ENCODE data around the gene SOX2.

SOX2 gene

DNA sequence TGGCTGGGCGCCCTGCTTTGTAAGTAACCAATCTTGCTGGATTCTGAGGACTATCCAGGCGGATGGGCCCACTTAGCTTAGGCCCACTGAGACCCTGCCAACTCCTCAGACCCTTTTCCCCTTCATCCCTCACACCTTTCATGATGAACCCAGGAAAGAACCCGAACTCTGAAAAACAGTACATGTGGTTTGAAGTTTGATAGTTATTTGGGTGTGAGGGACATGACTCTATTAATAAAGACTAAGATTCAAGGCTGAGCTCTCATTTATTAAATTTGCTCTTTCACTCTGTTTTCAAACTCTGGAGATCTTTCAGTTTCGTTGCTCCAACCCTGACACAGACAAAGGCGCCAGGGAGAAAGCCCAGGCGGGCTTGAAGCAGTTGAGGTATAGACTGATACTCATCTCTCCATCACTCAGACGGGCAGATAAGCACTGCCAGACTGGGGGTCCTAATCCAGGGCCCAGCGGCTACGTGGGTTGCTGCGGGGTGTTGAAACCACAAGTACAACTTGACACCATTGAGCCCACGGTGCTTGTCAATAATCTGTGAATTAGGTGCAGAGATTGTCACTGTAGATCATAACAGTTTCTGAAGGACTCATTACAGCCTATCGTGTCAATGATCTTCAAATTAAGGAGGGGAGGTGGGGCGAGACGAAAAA, 7.2 kb upstream of the SOX2 start:
- no peak for DNase-seq (ENCODE audit: low spot score)

DNA sequence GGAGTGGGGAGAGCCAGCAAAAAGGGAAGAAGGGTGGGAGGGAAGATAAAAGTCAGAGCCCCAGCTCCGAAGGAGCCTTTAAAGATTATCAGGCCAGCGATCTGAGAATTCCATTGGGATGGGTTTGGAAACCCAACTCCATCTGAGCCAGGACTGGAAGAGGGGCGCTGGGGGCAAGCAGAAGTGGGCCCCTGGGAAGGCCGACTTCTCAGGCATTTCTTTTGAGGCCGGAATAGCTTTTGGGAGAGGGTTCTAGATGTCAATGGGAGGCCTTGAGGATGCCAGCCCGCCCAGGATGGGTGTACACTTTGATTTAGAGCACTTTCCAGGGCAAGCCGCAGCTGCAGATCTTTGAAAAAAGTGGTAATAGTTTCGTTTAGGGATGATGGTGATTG, 6.6 kb upstream of the SOX2 start:
- DNase-seq (ENCODE audit: low spot score) = no peak

DNA sequence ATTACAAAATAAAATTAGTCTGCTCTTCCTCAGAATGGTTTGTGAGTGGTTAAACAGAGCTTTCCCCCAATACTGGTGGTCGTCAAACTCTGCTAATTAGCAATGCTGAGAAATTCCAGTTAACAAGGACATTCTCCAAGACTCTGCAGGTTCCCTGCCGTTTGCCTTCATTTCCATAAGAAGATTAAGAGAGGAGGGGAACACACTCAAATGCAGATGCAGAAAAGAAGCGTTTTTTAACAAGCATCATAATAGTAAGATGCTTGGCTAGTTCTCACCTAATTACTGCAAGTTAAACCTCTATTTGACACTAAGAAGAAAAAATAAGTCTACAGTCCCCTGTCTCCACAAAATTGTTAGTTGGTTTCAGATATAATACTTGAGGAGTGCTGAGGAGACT, 3.7 kb upstream of the SOX2 start:
- DNase-seq (ENCODE audit: low spot score) = no peak

DNA sequence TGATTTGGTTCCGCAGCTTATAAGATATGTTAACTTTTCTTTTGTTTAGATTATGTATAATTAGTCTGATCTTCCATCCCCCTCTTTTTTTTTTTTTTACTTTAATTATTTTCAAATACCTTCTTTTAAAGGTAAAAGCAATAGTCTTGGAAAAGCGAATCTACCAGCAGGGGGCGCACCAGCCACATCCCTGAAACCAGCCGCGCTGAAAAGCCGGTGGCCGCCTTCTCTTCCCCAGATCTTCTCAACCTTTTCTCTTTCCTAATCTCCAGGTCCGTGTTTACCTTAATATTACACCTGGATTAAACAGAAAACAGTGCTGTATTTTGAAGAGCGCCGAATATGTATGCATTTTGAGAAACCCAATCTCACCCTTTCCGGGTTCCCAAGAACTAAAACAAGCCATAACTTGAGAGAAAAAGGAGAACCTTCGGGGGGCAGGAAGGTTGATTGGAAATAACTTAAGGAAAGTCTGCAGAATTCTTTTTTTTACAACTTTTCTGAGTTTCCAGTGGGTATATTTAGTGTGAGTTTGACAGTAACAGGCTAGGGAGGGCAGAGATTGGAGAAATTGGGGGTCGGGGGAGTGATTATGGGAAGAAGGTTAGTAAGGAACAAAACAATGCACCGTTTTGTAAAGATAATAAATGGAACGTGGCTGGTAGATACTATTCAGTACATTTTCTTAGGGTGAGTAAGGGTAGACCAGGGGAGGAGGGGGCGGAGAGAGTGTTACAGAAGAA, 2.0 kb upstream of the SOX2 start:
- peak; percentile 47 for DNase-seq (ENCODE audit: low spot score)

DNA sequence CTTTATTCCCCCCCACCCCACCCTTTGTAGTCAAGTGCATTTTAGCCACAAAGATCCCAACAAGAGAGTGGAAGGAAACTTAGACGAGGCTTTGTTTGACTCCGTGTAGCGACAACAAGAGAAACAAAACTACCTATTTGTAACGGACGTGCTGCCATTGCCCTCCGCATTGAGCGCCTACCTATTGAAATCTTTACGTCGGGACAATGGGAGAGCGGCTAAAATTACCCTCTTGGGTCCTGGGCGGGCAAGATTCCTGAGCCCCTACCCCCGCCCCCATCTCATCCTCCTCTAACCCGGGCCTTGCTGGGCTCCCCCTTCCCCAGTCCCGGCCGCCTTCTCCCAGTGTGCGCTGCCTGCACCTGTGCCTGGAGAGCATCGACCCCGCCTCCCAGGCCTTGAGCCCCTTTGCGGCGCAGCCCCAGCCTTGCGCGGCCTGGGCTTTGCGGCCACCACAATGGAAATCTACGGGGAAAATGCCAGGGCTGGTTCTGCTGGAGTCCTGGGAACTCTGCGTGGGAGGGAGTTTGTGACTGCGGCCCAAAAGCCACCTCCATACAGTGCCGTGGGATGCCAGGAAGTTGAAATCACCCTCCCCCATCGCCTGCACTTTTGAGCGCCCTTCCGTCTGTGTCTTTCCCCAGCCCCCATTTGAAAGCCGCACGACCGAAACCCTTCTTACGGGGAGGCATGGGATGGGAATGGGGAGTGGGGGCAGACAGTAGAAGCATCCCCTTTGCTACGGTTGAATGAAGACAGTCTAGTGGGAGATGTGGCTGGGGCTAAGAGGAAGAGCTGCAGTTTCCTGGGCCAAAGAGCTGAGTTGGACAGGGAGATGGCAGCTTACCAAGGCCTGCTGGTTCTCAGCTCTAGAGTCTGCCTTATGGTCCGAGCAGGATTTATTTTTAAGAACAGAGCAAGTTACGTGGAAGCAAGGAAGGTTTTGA, 1.1 kb upstream of the SOX2 start:
- DNase-seq (ENCODE audit: low spot score) = no peak

DNA sequence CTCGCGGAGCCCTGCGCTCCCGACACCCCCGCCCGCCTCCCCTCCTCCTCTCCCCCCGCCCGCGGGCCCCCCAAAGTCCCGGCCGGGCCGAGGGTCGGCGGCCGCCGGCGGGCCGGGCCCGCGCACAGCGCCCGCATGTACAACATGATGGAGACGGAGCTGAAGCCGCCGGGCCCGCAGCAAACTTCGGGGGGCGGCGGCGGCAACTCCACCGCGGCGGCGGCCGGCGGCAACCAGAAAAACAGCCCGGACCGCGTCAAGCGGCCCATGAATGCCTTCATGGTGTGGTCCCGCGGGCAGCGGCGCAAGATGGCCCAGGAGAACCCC, 464 bp downstream of the SOX2 start:
- no peak for DNase-seq (ENCODE audit: low spot score)

DNA sequence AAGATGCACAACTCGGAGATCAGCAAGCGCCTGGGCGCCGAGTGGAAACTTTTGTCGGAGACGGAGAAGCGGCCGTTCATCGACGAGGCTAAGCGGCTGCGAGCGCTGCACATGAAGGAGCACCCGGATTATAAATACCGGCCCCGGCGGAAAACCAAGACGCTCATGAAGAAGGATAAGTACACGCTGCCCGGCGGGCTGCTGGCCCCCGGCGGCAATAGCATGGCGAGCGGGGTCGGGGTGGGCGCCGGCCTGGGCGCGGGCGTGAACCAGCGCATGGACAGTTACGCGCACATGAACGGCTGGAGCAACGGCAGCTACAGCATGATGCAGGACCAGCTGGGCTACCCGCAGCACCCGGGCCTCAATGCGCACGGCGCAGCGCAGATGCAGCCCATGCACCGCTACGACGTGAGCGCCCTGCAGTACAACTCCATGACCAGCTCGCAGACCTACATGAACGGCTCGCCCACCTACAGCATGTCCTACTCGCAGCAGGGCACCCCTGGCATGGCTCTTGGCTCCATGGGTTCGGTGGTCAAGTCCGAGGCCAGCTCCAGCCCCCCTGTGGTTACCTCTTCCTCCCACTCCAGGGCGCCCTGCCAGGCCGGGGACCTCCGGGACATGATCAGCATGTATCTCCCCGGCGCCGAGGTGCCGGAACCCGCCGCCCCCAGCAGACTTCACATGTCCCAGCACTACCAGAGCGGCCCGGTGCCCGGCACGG, 991 bp downstream of the SOX2 start:
- no peak for DNase-seq (ENCODE audit: low spot score)

DNA sequence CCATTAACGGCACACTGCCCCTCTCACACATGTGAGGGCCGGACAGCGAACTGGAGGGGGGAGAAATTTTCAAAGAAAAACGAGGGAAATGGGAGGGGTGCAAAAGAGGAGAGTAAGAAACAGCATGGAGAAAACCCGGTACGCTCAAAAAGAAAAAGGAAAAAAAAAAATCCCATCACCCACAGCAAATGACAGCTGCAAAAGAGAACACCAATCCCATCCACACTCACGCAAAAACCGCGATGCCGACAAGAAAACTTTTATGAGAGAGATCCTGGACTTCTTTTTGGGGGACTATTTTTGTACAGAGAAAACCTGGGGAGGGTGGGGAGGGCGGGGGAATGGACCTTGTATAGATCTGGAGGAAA, 1.5 kb downstream of the SOX2 start:
- no peak for DNase-seq (ENCODE audit: low spot score)

DNA sequence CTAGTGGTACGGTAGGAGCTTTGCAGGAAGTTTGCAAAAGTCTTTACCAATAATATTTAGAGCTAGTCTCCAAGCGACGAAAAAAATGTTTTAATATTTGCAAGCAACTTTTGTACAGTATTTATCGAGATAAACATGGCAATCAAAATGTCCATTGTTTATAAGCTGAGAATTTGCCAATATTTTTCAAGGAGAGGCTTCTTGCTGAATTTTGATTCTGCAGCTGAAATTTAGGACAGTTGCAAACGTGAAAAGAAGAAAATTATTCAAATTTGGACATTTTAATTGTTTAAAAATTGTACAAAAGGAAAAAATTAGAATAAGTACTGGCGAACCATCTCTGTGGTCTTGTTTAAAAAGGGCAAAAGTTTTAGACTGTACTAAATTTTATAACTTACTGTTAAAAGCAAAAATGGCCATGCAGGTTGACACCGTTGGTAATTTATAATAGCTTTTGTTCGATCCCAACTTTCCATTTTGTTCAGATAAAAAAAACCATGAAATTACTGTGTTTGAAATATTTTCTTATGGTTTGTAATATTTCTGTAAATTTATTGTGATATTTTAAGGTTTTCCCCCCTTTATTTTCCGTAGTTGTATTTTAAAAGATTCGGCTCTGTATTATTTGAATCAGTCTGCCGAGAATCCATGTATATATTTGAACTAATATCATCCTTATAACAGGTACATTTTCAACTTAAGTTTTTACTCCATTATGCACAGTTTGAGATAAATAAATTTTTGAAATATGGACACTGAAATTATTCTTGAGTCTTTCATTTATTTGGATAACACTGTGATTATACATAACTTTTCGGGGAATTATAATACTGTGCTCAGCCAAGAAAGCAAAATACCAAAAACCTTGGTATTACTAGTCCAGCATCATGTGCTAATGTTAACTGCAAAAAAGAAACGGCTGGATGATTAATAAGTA, 2.2 kb downstream of the SOX2 start:
- no peak for DNase-seq (ENCODE audit: low spot score)

DNA sequence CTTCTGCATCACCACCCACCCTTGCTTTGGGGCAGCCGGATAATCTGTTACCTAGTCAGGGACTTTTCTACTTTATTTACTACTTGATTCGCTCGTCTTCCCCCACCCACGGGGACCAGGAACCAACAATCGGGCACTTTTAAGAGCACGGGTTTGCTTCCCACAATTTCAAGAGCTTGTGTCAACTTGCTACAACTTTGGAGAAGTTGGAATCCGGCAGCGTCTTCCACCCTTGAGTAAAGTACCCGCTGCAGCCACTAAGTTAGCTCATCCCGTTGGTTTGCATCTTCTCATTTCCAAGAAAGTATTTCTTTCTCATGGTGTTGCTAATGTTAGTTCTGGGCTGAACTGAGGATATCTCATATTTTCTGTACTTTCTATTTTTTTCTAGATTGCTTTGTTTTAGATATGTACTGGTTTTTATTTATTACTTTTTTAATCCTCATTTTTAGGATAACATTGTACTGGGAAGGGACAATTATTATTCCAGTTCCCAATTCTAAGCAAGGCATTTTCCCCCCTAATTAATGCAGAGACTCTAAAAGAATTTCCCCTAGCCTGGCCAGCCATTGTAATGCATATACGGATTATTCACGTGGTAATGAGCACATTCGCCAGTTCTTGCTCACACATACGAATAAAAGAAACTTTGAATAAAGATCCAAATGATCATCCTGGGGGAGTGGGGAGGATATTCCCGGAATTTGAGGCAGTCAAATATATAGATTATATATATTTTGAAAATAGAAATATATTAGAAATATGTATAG, 4.0 kb downstream of the SOX2 start:
- no peak for DNase-seq (ENCODE audit: low spot score)

DNA sequence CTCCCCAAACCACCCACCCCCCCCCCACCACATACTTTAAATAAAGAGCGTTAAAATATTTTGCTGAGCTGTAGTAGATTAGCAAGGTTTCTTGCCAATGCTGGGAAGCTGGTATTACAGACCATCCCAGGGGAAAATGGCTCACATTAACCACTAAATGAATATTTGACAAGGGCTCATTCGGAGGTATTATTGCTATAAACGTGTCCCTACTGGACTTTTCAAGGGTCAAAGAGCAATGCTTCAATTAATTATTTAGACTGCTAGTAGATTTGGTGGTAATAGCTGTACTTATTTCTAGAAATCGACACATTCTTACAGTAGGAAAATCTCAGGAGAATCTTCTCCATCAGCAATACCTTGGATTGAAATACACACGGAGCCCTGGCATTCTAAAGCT, 5.2 kb downstream of the SOX2 start:
- DNase-seq (ENCODE audit: low spot score) = no peak

DNA sequence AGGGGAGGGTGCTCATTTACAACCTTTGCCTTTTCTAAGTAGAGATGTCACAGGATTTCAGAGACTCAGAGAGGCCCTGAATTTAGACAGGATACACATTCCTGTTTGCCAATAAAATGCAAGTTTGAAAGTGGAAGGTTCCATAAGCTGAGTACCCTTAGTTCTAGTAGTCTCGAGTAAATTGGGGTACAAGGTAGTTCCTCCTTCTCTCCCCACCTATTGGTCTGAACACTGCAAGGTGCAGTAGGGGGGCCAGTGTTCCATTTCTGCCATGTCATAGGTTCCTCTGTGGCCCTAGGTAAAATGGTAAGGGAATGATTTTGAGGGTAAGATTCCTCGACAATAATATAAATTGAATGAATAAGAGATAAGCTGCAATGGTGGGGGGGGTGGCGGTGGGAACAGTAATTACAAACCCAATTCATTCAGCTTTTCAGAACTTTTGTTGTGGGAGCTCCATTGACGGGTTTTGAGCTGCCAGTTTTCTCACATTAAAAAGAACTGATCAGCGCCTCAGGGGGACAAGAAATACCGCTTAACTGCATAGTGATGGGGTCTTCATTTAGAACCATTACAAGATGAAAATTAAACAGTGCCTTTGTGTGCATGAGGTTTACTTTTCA, 5.9 kb downstream of the SOX2 start:
- DNase-seq (ENCODE audit: low spot score) = no peak

DNA sequence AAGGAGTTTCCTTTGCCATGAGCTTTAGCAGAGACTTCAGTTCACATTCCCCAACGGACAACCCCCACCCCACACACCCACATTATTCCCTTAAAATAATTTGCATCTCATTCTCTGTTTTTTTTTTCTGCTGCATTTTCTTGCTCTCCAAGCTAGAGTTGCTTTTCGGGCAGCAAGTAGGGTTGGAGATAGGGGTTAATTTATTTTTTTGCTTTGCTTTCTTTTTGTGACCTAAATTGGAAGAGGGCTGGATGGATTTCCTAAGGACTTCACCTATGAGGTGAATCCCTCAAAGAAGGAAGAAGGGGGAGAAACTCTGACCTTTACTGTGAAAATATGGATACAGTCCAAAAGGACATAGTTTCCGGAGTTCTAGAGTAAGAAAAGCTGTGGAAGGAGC, 6.6 kb downstream of the SOX2 start:
- no peak for DNase-seq (ENCODE audit: low spot score)

DNA sequence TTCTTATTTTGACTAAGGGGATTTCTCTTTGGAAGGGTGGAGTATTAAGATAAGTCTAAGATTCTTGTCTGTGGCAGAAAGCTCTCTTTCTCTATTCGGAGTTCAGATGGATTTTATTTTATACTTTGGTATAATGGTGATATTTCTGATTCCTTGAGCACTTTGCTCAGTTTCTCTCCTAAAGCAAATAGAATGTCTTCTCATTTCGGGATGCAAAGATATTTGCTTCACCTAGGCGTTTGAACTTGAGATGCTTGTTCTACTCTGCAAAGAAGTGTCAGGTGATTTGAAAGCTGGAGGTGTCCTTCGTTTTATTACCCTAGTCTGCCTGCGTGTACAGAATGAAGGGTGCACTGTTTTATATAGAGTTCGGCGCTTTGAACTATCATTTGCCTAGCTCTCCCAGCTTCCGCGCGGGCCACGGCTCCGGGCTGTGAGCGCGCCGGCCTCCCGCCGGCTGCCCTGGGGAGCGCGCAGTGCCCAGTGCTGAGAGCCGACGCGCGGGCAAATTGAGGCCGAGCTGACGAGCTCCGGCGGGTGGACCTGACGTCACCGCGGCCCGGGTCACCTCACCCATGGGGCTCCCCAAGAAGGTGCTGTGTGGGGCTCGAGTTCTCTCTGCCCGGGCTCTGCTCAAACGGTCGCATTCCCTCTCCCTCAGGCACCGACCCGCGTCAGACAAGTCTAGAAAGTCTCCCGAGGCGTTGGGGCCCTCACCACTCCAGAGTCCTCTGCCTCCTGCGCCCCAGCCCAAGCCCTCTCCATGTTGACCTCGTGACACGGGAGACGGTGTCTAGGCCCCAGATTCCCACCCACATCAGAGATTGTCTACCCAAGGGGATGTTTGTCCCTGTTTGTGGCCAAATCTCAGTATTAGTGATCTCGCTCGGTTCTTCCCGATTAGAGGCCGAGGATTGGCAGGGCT, 7.5 kb downstream of the SOX2 start:
- DNase-seq (ENCODE audit: low spot score) = no peak

DNA sequence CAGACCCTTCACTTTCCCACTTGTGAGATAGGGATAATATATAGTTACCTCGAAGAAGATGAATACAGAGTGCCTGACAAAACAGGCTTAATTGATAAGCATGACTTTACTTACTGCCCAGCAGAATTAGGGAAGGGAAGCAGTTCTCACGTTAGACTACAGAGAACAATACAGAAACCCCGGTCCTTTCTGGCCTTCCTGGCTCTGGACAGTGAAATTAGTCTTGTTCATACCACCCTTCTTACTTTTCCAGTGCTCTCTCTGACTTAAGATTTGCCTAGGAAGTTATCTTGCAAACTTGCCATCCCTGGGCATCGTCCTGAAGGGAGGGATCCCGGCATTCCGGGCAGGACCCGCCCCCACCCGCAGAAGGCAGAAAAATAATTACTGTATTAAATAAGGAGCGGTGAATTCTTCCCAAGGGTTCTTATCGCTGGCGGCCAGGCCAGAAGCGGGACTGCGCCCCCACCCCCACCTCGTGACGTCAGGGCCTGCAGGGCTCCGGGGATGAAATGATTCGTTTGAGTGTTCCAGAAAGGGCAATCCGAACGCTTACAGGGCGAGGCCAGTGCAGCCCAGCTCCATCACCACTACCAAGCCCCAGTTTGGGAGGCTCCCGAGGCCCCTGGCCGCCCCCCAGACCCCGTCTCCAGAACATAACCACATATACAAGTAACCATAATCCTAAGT, 8.4 kb downstream of the SOX2 start:
- no peak for DNase-seq (ENCODE audit: low spot score)

DNA sequence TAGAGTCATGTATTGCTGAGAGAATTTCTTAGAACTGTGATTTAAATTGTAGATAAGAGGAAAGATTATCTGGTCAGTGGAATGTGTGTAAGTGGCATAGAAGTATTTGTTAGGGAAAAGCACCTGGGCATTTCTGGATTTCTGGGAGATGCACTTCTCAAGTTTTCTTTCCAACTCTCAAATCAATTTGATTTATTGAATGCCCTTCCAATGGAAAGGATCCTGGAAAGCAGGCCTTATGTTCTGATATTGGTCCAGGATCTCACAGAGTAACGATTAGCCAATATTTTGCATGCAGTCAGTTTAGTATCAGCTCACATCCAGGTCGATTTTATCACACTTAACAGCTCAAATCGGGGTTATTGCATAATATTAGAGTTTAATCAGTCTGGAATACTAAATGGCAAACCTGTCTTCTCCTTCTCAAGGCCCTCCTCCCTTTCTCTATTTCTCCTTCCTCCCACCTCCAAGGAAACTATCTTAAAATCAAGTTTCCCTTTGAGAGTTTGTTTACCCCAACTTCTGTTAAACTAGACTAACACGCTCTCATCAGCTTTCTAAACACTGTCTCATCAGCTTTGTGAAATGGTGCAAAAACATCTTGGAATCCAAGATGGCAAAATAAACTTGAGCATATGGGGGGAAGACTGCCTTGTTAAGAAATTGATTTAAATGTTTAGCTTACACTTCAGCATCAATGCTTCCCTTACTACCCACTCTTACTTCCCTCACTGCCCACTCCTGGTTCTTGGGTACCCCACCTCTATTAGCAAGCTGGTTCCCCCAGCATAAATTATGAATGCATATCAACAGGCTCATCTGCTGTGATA, 9.5 kb downstream of the SOX2 start:
- DNase-seq (ENCODE audit: low spot score) = no peak

DNA sequence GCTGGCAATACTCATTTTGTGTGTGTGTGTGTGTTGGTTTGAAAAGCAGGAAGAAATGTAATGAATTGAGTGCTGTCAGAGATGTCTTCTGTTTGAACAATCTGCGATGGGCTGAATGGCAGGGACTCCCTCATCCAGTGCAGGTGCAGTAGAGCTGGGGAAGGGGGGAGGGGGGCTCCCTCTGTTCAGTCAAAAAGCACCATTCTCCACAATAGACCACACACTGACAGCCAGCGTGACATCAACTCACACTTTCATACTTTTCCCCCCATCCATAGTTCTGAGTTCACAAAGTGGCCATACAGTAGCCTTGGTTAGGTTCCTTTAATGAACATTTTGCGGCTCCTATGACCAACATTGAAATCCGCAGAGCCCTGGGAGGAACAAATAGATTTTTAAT, 10.4 kb downstream of the SOX2 start:
- no peak for DNase-seq (ENCODE audit: low spot score)

Data from hematopoietic multipotent progenitor cell treated with erythropoietin and hydrocortisone succinate and interleukin-3 and kit ligand, for 15 days (in vitro differentiated cells).